ENCODE measurements around the gene ENOX2. TPM values are rescaled to one million over a fixed set of nuclear protein-coding genes. Genes with fewer than 3 reads are reported as not detected.

ENOX2 gene
- total and polyA plus RNA-seq, 2 experiments from 2014 or later = 8.7 to 9.0 TPM

DNA sequence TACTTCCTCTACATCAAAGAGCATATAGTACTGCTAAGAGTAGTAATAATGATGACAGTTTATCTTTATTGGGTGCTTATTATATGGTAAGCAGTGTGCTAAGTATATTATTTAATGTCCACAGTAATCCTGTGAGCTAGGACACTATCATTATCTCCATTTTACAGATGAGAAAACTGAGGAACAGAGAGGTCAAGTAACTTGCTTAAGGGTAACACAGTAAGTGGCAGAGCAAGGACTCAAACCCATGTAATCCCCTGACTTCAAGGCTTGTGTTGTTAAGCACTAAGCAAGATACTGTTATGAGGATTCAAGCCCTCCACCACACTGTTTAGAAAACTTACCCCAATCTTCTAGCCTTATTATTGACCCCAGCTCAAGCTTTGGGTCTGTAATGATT, 202.4 kb downstream of the ENOX2 start:
- Histone ChIP-seq H2AFZ (no peak overlapping the region), H3K4me1 (ENCODE audit: insufficient read depth) (peaks cover 6% of the 10 kb centered on the region), H3K36me3 (replicated peaks; ENCODE audit: insufficient read depth, low read depth) (no peaks in the 10 kb centered on the region), H3K79me2 (no peaks in the 10 kb centered on the region), H3K27me3 (no peaks in the 10 kb centered on the region), H4K20me1 (ENCODE audit: insufficient read depth, poor library complexity, severe bottlenecking) (no peaks in the 10 kb centered on the region), H3K9me2 (replicated peaks; ENCODE audit: insufficient read depth) (no peaks in the 10 kb centered on the region), H3K9me3 (ENCODE audit: low read depth) (no peaks in the 10 kb centered on the region), H3K4me2 (no peak overlapping the region), H3K27ac (no peak overlapping the region), H3K4me3 (no peak overlapping the region)
- no peak for DNase-seq (ENCODE audit: low spot score)
- no peak for TF ChIP-seq EZH2phosphoT487 (IDR thresholded peaks at IDR 0.05; ENCODE audit: low read depth, severe bottlenecking, unreplicated experiment)

DNA sequence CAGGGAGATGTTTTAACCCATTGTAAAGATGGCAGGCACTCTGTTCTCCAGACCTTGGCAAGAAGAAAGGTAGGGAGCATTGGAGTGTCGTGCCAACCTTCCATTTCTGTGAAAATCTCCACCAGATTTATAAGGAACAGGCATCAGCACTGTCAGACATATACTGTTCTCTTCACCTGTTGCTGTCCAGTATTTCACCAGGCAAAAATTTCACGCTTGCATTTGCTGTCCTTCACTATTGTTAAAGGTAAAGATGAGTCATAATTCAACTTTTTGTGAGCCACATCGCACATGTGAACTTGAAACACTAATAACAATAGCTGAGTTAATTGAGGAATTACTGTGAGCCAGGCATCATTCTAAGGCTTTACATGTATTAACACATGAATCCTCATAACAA, 203.4 kb downstream of the ENOX2 start:
- H3K4me1 ChIP-seq (ENCODE audit: insufficient read depth) = peaks cover 6% of the 10 kb centered on the region
- DNase-seq (ENCODE audit: low spot score) = no peak
- H3K9me2 ChIP-seq (replicated peaks; ENCODE audit: insufficient read depth) = no peaks in the 10 kb centered on the region
- no peaks in the 10 kb centered on the region for H4K20me1 ChIP-seq (ENCODE audit: insufficient read depth, poor library complexity, severe bottlenecking)
- no peak overlapping the region for H3K4me3 ChIP-seq
- no peak overlapping the region for H2AFZ ChIP-seq
- H3K27me3 ChIP-seq = no peaks in the 10 kb centered on the region
- TF ChIP-seq, protein P1, sequence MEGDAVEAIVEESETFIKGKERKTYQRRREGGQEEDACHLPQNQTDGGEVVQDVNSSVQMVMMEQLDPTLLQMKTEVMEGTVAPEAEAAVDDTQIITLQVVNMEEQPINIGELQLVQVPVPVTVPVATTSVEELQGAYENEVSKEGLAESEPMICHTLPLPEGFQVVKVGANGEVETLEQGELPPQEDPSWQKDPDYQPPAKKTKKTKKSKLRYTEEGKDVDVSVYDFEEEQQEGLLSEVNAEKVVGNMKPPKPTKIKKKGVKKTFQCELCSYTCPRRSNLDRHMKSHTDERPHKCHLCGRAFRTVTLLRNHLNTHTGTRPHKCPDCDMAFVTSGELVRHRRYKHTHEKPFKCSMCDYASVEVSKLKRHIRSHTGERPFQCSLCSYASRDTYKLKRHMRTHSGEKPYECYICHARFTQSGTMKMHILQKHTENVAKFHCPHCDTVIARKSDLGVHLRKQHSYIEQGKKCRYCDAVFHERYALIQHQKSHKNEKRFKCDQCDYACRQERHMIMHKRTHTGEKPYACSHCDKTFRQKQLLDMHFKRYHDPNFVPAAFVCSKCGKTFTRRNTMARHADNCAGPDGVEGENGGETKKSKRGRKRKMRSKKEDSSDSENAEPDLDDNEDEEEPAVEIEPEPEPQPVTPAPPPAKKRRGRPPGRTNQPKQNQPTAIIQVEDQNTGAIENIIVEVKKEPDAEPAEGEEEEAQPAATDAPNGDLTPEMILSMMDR (IDR thresholded peaks at IDR 0.05; ENCODE audit: poor library complexity) = no peak
- TF ChIP-seq EZH2 (IDR thresholded peaks at IDR 0.05; ENCODE audit: borderline replicate concordance) (no peak), EZH2phosphoT487 (IDR thresholded peaks at IDR 0.05; ENCODE audit: low read depth, severe bottlenecking, unreplicated experiment) (no peak)
- no peaks in the 10 kb centered on the region for H3K9me3 ChIP-seq (ENCODE audit: low read depth)
- no peaks in the 10 kb centered on the region for H3K36me3 ChIP-seq (replicated peaks; ENCODE audit: insufficient read depth, low read depth)
- 68% methylated on average over 3 of the region's 3 CpGs for WGBS (ENCODE audit: low lambda C conversion rate, missing lambda C conversion rate)
- H3K27ac ChIP-seq = no peak overlapping the region
- H3K79me2 ChIP-seq = no peaks in the 10 kb centered on the region
- H3K4me2 ChIP-seq = no peak overlapping the region

DNA sequence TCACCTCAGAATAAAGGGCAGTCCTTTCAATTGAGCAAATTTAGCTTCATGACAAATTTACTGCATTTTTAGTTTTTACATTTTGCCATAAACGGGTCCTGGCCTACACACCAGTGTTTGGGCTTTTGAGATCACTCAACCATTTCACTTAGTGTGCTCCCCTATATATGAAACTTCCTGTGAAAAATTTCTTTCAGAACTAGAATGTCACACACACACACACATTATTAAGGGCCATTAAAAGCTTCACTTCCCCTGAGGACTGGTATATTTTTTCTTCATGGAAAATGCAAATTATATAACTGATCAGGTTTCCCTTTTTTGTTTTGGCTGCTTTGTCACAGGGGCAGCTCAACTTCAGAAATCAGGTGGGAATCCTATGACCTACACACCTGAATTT, 206.5 kb downstream of the ENOX2 start:
- H2AFZ ChIP-seq = no peak overlapping the region
- no peak overlapping the region for H3K4me3 ChIP-seq
- no peaks in the 10 kb centered on the region for H4K20me1 ChIP-seq (ENCODE audit: insufficient read depth, poor library complexity, severe bottlenecking)
- H3K9me2 ChIP-seq (replicated peaks; ENCODE audit: insufficient read depth) = no peaks in the 10 kb centered on the region
- no peaks in the 10 kb centered on the region for H3K9me3 ChIP-seq (ENCODE audit: low read depth)
- no peaks in the 10 kb centered on the region for H3K27me3 ChIP-seq
- DNase-seq (ENCODE audit: low spot score) = no peak
- WGBS (ENCODE audit: low lambda C conversion rate, missing lambda C conversion rate) = 71% methylated on average over 1 of the region's 1 CpG
- H3K4me1 ChIP-seq (ENCODE audit: insufficient read depth) = no peaks in the 10 kb centered on the region
- H3K79me2 ChIP-seq = no peaks in the 10 kb centered on the region
- TF ChIP-seq, protein P1 (IDR thresholded peaks at IDR 0.05; ENCODE audit: poor library complexity) = no peak
- TF ChIP-seq EZH2 (IDR thresholded peaks at IDR 0.05; ENCODE audit: borderline replicate concordance) (no peak), EZH2phosphoT487 (IDR thresholded peaks at IDR 0.05; ENCODE audit: low read depth, severe bottlenecking, unreplicated experiment) (no peak)
- no peaks in the 10 kb centered on the region for H3K36me3 ChIP-seq (replicated peaks; ENCODE audit: insufficient read depth, low read depth)
- no peak overlapping the region for H3K27ac ChIP-seq
- H3K4me2 ChIP-seq = no peak overlapping the region

DNA sequence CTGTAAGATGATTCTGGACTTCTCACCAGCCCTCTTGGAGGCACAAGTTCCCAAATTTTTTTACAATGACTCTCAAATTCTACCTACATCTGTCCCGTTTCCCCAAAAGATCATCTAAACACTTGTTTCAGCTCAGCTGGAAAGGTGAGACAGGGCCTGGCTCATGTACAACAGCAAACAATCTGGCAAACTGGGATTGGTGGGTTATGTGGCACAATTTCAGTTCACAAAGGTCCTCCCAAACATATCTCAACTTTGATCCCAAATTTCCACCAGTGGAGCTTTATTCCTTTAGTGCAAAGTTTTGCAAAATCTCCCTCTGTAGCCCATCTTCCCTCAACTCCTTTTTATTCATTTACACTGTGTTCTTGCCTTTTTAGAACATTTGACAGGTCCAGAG, 207.1 kb downstream of the ENOX2 start:
- Histone ChIP-seq H3K36me3 (replicated peaks; ENCODE audit: insufficient read depth, low read depth) (no peaks in the 10 kb centered on the region), H3K27ac (no peak overlapping the region), H3K4me3 (no peak overlapping the region), H3K4me1 (ENCODE audit: insufficient read depth) (no peaks in the 10 kb centered on the region), H3K9me3 (ENCODE audit: low read depth) (no peaks in the 10 kb centered on the region), H3K4me2 (no peak overlapping the region), H3K79me2 (no peaks in the 10 kb centered on the region), H3K9me2 (replicated peaks; ENCODE audit: insufficient read depth) (no peaks in the 10 kb centered on the region), H2AFZ (no peak overlapping the region), H4K20me1 (ENCODE audit: insufficient read depth, poor library complexity, severe bottlenecking) (no peaks in the 10 kb centered on the region), H3K27me3 (no peaks in the 10 kb centered on the region)
- TF ChIP-seq EZH2 (IDR thresholded peaks at IDR 0.05; ENCODE audit: borderline replicate concordance) = no peak
- TF ChIP-seq EZH2phosphoT487 (IDR thresholded peaks at IDR 0.05; ENCODE audit: low read depth, severe bottlenecking, unreplicated experiment) = no peak
- TF ChIP-seq, protein P1 (IDR thresholded peaks at IDR 0.05; ENCODE audit: poor library complexity) = no peak
- DNase-seq (ENCODE audit: low spot score) = no peak
- 88% methylated on average over 1 of the region's 1 CpG for WGBS (ENCODE audit: low lambda C conversion rate, missing lambda C conversion rate)

Measured in hepatocyte (in vitro differentiated cells).